Transverse colon (tissue), 4 donors: Measurements from ENCODE around the gene CCL1.

Experiments used
- CTCF ChIP-seq, 5 experiments: fragments of 200-600 bp in 3 of 5; fragments of 450-650 bp in 2 of 5; sonication (generic) in 3 of 5; IDR thresholded peaks; 1 replicate in 2 of 5; 2 replicates in 3 of 5; pipeline ENCODE4 v1.5.1; 2016 to 2017; ENCODE audit warnings: antibody characterized with exemption in 5 of 5, inconsistent platforms in 3 of 5, mild to moderate bottlenecking in 2 of 5, moderate library complexity in 1 of 5
- EP300 ChIP-seq: sonication (generic); formaldehyde crosslinking; IDR thresholded peaks from one replicate; pipeline ENCODE4 v1.6.1; 2017; ENCODE audit warnings: antibody characterized with exemption, low read depth
- POLR2A ChIP-seq: fragments of 450-650 bp; IDR thresholded peaks from one replicate; pipeline ENCODE4 v1.6.1; 2016; ENCODE audit warnings: antibody characterized with exemption, mild to moderate bottlenecking, moderate library complexity
- POLR2AphosphoS5 ChIP-seq, 3 donors: sonication (generic); formaldehyde crosslinking; IDR thresholded peaks; one replicate each; pipeline ENCODE4 v1.6.1; 2016; ENCODE audit warnings: antibody characterized with exemption in 3 of 3

GRCh38 chr17:34341916-34342315, 21.1 kb downstream of the CCL1 start:
- no peak for TF ChIP-seq CTCF (IDR thresholded peaks at IDR 0.05)
- no peak for TF ChIP-seq POLR2A
- TF ChIP-seq POLR2AphosphoS5 (IDR thresholded peaks at IDR 0.05) = no peak
- no peak for TF ChIP-seq EP300
